Rectal smooth muscle tissue (tissue), 1 donor: ENCODE results near the gene COL9A3.

Source experiments
- H3K27ac ChIP-seq: one replicate; pipeline ENCODE4 v1.7.0; 2013; ENCODE audit warnings: low read depth, low read length, inconsistent platforms
- H3K27me3 ChIP-seq: one replicate; pipeline ENCODE4 v1.7.0; 2013; ENCODE audit warnings: low read length; ENCODE audit not compliant: control insufficient read depth, insufficient read depth
- H3K36me3 ChIP-seq: one replicate; pipeline ENCODE4 v1.7.0; 2013; ENCODE audit warnings: low read length; ENCODE audit not compliant: control insufficient read depth, insufficient read depth
- H3K4me1 ChIP-seq: one replicate; pipeline ENCODE4 v1.7.0; 2013; ENCODE audit warnings: low read length; ENCODE audit not compliant: control insufficient read depth, insufficient read depth
- H3K4me3 ChIP-seq: one replicate; pipeline ENCODE4 v1.7.0; 2013; ENCODE audit warnings: low read length
- H3K9ac ChIP-seq: one replicate; pipeline ENCODE4 v1.7.0; 2013; ENCODE audit warnings: low read length

Gene COL9A3

GRCh38 chr20:62834967-62835730, 18.3 kb downstream of the COL9A3 start:
- H3K27ac ChIP-seq, result no peak overlapping the region
- H3K4me3 ChIP-seq, result no peak overlapping the region
- no peak overlapping the region for H3K9ac ChIP-seq
- peaks cover 3% of the 10 kb centered on the region for H3K27me3 ChIP-seq
- no peaks in the 10 kb centered on the region for H3K4me1 ChIP-seq
- H3K36me3 ChIP-seq, result no peaks in the 10 kb centered on the region

- H3K27me3 ChIP-seq, result peaks cover 3% of the 10 kb centered on the region
- H3K27ac ChIP-seq, result no peak overlapping the region
- H3K4me3 ChIP-seq, result no peak overlapping the region
- no peaks in the 10 kb centered on the region for H3K36me3 ChIP-seq
- no peak overlapping the region for H3K9ac ChIP-seq
- H3K4me1 ChIP-seq, result no peaks in the 10 kb centered on the region
Observed at GRCh38 chr20:62835931-62836861, 19.3 kb downstream of the COL9A3 start.

- Histone ChIP-seq H3K36me3 (no peaks in the 10 kb centered on the region), H3K4me1 (no peaks in the 10 kb centered on the region), H3K4me3 (no peak overlapping the region), H3K27me3 (peaks cover 3% of the 10 kb centered on the region), H3K27ac (no peak overlapping the region), H3K9ac (no peak overlapping the region)
Observed at GRCh38 chr20:62836967-62837490, 20.2 kb downstream of the COL9A3 start.

- Histone ChIP-seq H3K4me3 (no peak overlapping the region), H3K27me3 (peaks cover 3% of the 10 kb centered on the region), H3K9ac (no peak overlapping the region), H3K36me3 (no peaks in the 10 kb centered on the region), H3K27ac (no peak overlapping the region), H3K4me1 (no peaks in the 10 kb centered on the region)
Observed at GRCh38 chr20:62837790-62838127, 20.9 kb downstream of the COL9A3 start.

GRCh38 chr20:62838128-62838891, 21.5 kb downstream of the COL9A3 start:
- H3K27me3 ChIP-seq, result peaks cover 3% of the 10 kb centered on the region
- H3K4me3 ChIP-seq, result no peak overlapping the region
- no peak overlapping the region for H3K9ac ChIP-seq
- H3K36me3 ChIP-seq, result no peaks in the 10 kb centered on the region
- no peak overlapping the region for H3K27ac ChIP-seq
- H3K4me1 ChIP-seq, result no peaks in the 10 kb centered on the region

GRCh38 chr20:62839261-62839660, 22.4 kb downstream of the COL9A3 start:
- no peak overlapping the region for H3K27ac ChIP-seq
- H3K27me3 ChIP-seq, result peaks cover 3% of the 10 kb centered on the region
- no peaks in the 10 kb centered on the region for H3K36me3 ChIP-seq
- no peak overlapping the region for H3K4me3 ChIP-seq
- no peaks in the 10 kb centered on the region for H3K4me1 ChIP-seq
- H3K9ac ChIP-seq, result no peak overlapping the region

- H3K4me1 ChIP-seq, result no peaks in the 10 kb centered on the region
- H3K27me3 ChIP-seq, result peaks cover 3% of the 10 kb centered on the region
- H3K9ac ChIP-seq, result no peak overlapping the region
- H3K4me3 ChIP-seq, result no peak overlapping the region
- no peak overlapping the region for H3K27ac ChIP-seq
- H3K36me3 ChIP-seq, result no peaks in the 10 kb centered on the region
Observed at GRCh38 chr20:62839816-62840215, 23.0 kb downstream of the COL9A3 start.

- H3K27ac ChIP-seq, result no peak overlapping the region
- no peaks in the 10 kb centered on the region for H3K36me3 ChIP-seq
- H3K4me3 ChIP-seq, result no peak overlapping the region
- no peaks in the 10 kb centered on the region for H3K4me1 ChIP-seq
- peaks cover 3% of the 10 kb centered on the region for H3K27me3 ChIP-seq
- H3K9ac ChIP-seq, result no peak overlapping the region
Observed at GRCh38 chr20:62840244-62841197, 23.7 kb downstream of the COL9A3 start.

- H3K9ac ChIP-seq, result no peak overlapping the region
- no peak overlapping the region for H3K4me3 ChIP-seq
- no peaks in the 10 kb centered on the region for H3K27me3 ChIP-seq
Observed at GRCh38 chr20:62841705-62842212, 24.9 kb downstream of the COL9A3 start.

GRCh38 chr20:62843656-62844055, 26.8 kb downstream of the COL9A3 start:
- Histone ChIP-seq H3K9ac (no peak overlapping the region), H3K36me3 (no peaks in the 10 kb centered on the region), H3K27me3 (no peaks in the 10 kb centered on the region)

More at GRCh38 chr20:62841705-62842212, 24.9 kb downstream of the COL9A3 start:
- no peak overlapping the region for H3K27ac ChIP-seq
- H3K4me1 ChIP-seq, result no peaks in the 10 kb centered on the region
- no peaks in the 10 kb centered on the region for H3K36me3 ChIP-seq

GRCh38 chr20:62844182-62844581, 27.3 kb downstream of the COL9A3 start:
- no peaks in the 10 kb centered on the region for H3K27me3 ChIP-seq
- H3K4me3 ChIP-seq, result no peak overlapping the region
- H3K36me3 ChIP-seq, result no peaks in the 10 kb centered on the region
- no peaks in the 10 kb centered on the region for H3K4me1 ChIP-seq
- H3K27ac ChIP-seq, result no peak overlapping the region
- H3K9ac ChIP-seq, result no peak overlapping the region

More at GRCh38 chr20:62843656-62844055, 26.8 kb downstream of the COL9A3 start:
- Histone ChIP-seq H3K4me3 (no peak overlapping the region), H3K4me1 (no peaks in the 10 kb centered on the region), H3K27ac (no peak overlapping the region)
